ENCODE measurements around the gene APAF1.
"Not testable (repeated sequence)": the region's sequence is repeated elsewhere in the genome, so short reads cannot be mapped to it uniquely, and the experiment has no call there.

Gene APAF1

GRCh38 chr12:98754095-98754494 is 109.0 kb downstream of the APAF1 start:
- H3K4me3 ChIP-seq (ENCODE audit: low read depth, low read length) = no peak overlapping the region
- TF ChIP-seq, protein P1, sequence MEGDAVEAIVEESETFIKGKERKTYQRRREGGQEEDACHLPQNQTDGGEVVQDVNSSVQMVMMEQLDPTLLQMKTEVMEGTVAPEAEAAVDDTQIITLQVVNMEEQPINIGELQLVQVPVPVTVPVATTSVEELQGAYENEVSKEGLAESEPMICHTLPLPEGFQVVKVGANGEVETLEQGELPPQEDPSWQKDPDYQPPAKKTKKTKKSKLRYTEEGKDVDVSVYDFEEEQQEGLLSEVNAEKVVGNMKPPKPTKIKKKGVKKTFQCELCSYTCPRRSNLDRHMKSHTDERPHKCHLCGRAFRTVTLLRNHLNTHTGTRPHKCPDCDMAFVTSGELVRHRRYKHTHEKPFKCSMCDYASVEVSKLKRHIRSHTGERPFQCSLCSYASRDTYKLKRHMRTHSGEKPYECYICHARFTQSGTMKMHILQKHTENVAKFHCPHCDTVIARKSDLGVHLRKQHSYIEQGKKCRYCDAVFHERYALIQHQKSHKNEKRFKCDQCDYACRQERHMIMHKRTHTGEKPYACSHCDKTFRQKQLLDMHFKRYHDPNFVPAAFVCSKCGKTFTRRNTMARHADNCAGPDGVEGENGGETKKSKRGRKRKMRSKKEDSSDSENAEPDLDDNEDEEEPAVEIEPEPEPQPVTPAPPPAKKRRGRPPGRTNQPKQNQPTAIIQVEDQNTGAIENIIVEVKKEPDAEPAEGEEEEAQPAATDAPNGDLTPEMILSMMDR (IDR thresholded peaks at IDR 0.05; ENCODE audit: insufficient read depth, low read depth, low read length, missing control alignments) = no peak
- peak; percentile 78 for DNase-seq (ENCODE audit: low read depth)

DNA sequence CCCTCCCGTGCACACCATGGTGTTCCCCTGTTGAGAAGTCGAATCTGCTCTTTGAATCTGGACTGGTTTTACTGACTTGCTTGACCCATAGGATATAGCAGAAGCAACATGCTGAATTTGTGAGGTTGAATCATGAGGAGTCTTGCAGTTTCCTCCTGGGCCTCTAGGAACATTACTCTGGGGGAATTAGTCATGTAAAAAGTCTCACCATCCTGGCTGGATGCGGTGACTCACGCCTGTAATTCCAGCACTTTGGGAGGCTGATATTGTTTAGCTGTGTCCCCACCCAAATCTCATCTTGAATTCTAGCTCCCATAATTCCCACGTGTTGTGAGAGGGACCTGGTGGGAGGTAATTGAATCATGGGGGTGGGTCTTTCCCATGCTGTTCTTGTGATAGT is 110.8 kb downstream of the APAF1 start:
- DNase-seq (ENCODE audit: low read depth); H3K4me3 ChIP-seq (ENCODE audit: low read depth, low read length): not testable (repeated sequence)

DNA sequence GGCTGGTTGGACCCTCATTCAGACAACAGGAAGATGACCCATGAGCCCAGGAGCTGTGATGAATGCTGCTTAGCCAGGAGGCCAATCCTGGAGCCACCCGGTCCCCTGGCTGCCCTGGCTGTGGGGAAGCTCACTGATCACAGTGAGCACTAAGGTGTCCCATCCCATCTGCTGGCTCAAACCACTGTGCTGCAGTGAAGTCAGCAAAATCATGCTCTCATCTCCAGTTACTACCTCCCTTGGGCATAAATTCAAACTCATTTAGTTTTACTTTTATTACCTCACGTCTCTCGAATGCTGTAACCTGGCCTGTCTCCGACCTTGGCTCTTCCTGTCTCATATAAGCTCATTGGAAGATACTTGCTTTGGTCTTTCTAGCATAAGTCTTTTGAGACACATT is 112.4 kb downstream of the APAF1 start:
- no peak overlapping the region for H3K4me3 ChIP-seq (ENCODE audit: low read depth, low read length)
- TF ChIP-seq, protein P1 (IDR thresholded peaks at IDR 0.05; ENCODE audit: insufficient read depth, low read depth, low read length, missing control alignments) = no peak
- DNase-seq (ENCODE audit: low read depth) = no peak

- DNase-seq (ENCODE audit: low read depth) = no peak
- H3K4me3 ChIP-seq (ENCODE audit: low read depth, low read length) = no peak overlapping the region
- TF ChIP-seq, protein P1 (IDR thresholded peaks at IDR 0.05; ENCODE audit: insufficient read depth, low read depth, low read length, missing control alignments) = no peak
Measured at GRCh38 chr12:98758331-98758730, 113.2 kb downstream of the APAF1 start.

DNA sequence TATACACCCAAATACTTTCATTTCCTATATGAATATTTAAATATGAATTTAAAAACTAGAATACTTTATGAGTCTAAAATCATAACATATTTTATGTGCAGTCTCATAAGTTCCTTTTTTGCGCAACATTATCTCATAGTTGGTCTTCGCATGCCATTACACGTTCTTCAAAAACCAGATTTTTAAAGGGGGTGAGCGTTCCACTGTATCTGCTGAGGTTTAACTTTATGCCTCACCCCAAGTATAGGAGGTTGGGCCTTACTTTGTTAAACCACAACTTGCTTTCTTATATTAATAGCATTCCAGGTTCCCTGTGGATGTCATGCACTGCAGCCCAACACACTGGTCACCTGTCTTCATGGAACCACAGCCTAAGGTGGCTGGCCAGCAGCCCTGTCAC is 118.6 kb downstream of the APAF1 start:
- DNase-seq (ENCODE audit: low read depth) = no peak
- no peak overlapping the region for H3K4me3 ChIP-seq (ENCODE audit: low read depth, low read length)
- TF ChIP-seq, protein P1 (IDR thresholded peaks at IDR 0.05; ENCODE audit: insufficient read depth, low read depth, low read length, missing control alignments) = no peak

- H3K4me3 ChIP-seq (ENCODE audit: low read depth, low read length) = no peak overlapping the region
- DNase-seq (ENCODE audit: low read depth) = no peak
- TF ChIP-seq, protein P1 (IDR thresholded peaks at IDR 0.05; ENCODE audit: insufficient read depth, low read depth, low read length, missing control alignments) = no peak
Measured at GRCh38 chr12:98767248-98767647, 122.2 kb downstream of the APAF1 start.

GRCh38 chr12:98769068-98769467 is 124.0 kb downstream of the APAF1 start:
- DNase-seq (ENCODE audit: low read depth) = no peak
- TF ChIP-seq, protein P1 (IDR thresholded peaks at IDR 0.05; ENCODE audit: insufficient read depth, low read depth, low read length, missing control alignments) = no peak
- no peak overlapping the region for H3K4me3 ChIP-seq (ENCODE audit: low read depth, low read length)
